SKM-1 treated with dmso at 0.1 percent for 144 hours (cell line): Measurements from ENCODE around the gene PNMA5.
"Not testable (repeated sequence)": the region's sequence is repeated elsewhere in the genome, so short reads cannot be mapped to it uniquely, and the experiment has no call there.

ENCODE experiments used
- DNase-seq: peaks from one replicate; lab custom pipeline; 2025; ENCODE audit not compliant: unreplicated experiment; lab: John Stamatoyannopoulos, UW

Gene PNMA5

DNA sequence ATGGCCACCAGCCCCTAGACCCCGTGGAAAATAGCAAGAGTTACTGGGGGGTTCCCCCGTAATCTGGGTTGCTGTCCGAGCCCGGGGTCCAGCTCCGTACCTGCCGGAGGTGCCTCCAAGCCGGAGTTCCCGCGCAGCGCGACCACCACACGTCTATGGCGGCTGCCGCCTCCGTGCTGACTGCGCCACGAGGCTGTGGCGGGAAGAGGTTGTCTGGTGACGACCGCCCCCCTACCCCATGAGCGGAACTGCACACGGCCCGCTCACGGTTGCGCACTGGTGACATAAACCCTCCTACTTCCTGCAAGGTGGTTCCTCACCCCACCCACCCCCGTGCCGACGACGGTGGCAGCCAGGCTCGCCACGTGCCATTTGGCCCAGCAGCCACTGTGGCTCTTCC lies at the start of gene PNMA5:
Gene PNMA5 (minus strand): TSS at position 184 of the 400 bp plus-strand sequence. CDS start 2,518 bp downstream, outside the sequence.
- no peak for DNase-seq

GRCh38 chrX:153032397-153033118 lies 38.6 kb upstream of the PNMA5 start:
- DNase-seq: peak; percentile 19

DNA sequence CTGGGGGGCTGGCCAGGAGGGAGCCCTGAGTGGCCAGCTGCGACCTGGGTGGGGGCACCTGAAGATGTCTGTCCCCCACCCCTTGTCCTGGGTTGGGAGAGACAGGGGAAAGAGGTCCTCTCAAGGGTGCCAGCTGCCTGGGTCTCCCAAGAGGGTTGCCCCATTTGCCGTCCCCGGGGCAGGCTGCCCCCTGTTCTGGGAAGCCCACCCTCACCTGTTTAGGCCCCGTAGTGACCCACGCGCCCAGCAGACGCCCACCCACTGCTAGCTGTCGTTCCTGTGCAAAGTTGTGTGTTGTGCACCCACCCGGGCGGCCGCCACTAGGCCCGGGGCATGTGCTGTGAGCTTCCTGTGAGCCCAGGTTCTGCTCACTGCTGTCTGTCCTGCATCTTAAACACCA lies 36.9 kb upstream of the PNMA5 start:
- DNase-seq: no peak

GRCh38 chrX:153029875-153030274 lies 36.0 kb upstream of the PNMA5 start:
- DNase-seq: no peak

- no peak for DNase-seq
These were observed 35.2 kb upstream of the PNMA5 start for GRCh38 chrX:153029162-153029561.

- DNase-seq: not testable (repeated sequence)
These were observed 34.6 kb upstream of the PNMA5 start for GRCh38 chrX:153028487-153028886.

DNA sequence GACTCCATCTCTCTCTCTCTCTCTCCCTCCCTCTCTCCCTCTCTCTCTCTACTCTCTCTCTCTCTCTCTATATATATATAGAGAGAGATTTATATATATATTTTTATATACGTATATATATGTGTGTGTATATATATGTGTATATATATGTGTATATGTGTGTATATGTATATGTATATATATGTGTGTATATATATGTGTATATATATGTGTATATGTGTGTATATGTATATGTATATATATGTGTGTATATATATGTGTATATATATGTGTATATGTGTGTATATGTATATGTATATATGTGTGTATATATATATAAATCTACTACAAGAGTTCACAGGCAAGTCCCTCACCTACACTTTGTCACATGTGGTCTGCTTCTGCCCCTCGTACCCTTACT lies 32.6 kb upstream of the PNMA5 start:
- not testable (repeated sequence) for DNase-seq

DNA sequence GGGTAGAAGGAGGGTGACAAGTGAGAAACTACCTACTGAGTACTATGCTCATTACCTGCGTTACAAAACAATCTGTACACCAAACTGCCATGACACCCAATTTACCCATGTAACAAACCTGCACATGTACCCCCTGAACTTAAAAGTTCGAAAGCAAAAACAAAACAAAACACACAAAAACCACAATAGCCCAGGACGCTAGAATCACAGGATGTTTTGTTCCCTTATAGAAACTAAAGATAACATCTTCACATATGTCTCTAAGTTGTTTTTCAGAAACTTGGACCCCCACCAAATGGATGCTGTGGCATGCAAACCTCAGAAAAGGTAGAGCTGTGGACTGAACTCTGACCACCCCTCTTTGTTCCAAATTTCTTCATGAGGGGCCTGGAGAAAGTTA lies 25.2 kb upstream of the PNMA5 start:
- DNase-seq: no peak

DNA sequence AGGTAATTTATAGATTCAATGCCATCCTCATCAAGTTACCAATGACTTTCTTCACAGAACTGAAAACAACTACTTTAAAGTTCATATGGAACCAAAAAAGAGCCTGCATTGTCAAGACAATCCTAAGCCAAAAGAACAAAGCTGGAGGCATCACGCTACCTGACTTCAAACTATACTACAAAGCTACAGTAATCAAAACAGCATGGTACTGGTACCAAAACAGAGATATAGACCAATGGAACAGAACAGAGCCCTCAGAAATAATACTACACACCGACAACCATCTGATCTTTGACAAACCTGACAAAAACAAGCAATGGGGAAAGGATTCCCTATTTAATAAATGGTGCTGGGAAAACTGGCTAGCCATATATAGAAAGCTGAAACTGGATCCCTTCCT lies 23.3 kb upstream of the PNMA5 start:
- not testable (repeated sequence) for DNase-seq

DNA sequence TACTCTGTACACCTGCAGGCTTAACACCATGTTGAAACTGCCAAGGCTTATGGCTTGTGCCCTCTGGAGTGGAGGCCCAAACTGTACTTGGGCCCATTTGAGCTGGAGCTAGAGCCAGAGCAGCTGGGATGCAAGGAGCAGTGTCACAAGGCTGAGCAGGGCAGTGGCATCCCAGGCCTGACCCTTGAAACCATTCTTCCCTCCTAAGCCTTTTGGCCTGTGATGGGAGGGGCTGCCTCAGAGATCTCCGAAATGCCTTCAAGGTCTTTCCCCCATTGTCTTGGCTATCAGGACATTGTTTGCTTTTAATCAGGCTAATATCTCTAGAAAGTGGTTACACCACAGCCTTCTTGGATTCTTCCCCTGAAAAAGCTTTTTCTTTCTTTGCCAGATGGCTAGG lies 10.9 kb upstream of the PNMA5 start:
- DNase-seq: no peak

DNA sequence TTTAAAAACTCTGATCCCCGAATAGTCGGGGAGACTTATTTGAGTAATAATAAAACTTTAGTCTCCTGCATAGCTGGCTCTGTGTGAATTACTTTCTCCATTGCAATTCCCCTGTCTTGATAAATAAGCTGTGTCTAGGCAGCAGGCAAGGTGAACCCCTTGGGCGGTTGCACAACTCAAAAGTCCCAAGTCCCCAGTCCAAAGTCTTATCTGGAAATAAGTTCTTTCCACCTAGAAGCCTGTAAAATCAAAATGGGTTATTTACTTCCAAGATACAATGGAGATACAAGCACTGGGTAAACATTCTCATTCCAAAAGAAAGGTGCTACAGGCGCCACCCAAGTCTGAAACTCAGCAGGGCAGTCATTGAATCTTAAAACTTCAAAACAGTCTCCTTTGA lies 10.1 kb upstream of the PNMA5 start:
- no peak for DNase-seq

GRCh38 chrX:153002182-153002581 lies 8.3 kb upstream of the PNMA5 start:
- DNase-seq: not testable (repeated sequence)

GRCh38 chrX:152997337-152997736 lies 3.4 kb upstream of the PNMA5 start:
- DNase-seq: no peak

- no peak for DNase-seq
These were observed 1.8 kb downstream of the PNMA5 start for GRCh38 chrX:152992115-152992514.

DNA sequence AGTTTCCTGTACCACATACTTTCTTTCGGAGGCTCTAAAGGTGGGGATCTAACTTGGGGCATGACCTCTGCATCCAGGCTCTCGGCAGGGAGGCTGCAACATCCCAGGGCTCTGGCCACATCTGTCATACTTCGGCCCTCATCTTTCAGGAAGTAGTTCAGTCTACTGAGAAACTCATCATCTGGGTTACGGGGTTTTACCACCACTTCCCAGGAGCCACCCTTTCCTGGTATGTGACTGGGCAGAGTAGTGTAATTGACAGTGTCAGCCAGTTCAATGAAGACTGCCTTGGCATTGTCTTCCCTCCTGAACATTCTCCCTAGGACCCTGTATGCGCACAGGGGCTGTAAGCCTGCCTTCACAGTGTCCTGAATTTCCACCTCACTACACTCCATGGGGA lies 2.8 kb downstream of the PNMA5 start:
- DNase-seq: no peak

DNA sequence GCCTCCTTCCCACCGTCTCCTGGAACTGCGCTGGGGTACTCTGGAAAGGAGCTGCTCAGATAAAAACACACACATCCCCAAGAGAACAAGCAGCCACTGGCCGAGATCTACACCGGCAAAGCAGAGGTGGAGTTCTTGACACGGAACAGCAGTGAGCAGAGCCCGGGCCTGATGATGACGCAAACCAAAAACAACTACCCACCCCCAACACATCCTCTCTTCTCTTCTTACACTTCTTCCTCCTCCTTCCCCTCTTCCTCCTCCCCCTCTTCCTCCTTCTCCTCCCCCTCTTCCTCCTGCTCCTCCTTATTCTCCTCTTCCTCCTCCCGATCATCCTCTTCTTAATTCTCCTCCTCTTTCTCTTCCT lies 4.6 kb downstream of the PNMA5 start:
- DNase-seq: peak; percentile 44

- DNase-seq: no peak
These were observed 5.2 kb downstream of the PNMA5 start for GRCh38 chrX:152988536-152989291.

DNA sequence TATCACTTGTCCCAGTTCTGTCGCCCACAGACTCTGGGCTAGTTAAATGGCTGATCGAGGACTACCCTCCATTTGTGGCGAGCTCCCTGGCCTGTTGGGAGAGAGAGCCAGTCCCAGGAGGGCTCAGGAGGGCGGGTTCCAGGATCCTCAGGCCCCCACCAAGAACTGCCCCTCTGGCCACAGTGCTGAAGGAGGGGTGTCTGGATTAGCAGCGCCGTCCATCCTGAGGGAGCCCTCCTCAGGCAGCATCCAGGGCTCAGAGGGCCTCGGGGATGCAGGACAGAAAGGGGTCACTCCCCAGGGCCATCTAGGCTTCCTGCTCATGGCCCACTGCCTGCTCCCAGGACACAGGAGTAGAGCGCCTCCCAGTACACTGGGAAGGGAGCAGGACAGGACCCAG lies 6.1 kb downstream of the PNMA5 start:
- no peak for DNase-seq

DNA sequence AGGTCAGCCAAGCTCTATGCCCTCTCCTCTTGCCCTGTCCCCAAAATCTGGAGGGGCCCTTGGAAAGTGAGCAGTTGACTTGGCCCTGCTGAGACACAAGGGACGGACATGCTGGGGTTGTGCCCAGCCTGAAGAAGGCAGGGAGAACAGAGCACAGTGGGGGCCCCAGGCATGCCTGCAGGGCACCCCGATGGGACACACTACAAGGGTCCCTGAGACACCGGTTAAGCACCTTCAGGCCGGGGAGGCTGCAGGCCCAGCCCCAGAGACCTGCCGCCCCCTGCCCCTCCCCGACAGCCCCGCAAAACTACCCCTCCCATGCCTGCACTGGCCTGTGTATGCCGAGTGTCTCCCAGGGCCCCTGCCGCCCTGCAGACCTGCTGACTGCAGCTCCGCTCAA lies 6.8 kb downstream of the PNMA5 start:
- DNase-seq: not testable (repeated sequence)

DNA sequence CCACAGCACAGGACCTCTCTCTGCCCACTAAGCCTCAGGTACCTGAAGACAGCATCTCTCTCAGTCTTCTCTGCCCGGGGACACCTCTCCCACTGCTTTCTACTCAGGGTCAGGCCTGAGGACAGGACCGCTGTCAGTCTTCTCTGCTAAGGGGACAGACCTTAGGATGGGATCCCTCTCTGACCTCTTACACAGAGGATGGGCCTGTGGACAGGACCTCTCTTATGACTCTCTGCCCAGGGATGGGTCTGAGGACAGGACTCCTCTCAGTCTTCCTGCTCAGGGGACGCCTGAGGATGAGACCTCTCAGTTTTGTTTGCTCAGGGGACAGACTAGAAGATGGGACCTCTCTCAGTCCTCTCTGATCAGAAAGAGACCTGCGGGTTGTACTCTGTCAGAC lies 8.5 kb downstream of the PNMA5 start:
- not testable (repeated sequence) for DNase-seq

GRCh38 chrX:152968193-152968592 lies 25.7 kb downstream of the PNMA5 start:
- DNase-seq: no peak

- no peak for DNase-seq
These were observed 33.8 kb downstream of the PNMA5 start for GRCh38 chrX:152960115-152960514.

- DNase-seq: no peak
These were observed 34.3 kb downstream of the PNMA5 start for GRCh38 chrX:152959626-152960025.
